ENCODE results near the gene KSR2. TPM values are rescaled to one million over a fixed set of nuclear protein-coding genes. Genes with fewer than 3 reads are reported as not detected.

Gene KSR2
- total RNA-seq, 1 donor: under 0.01 TPM

GRCh38 chr12:117461732-117462131, 507.1 kb downstream of the KSR2 start:
- H2AFZ ChIP-seq (ENCODE audit: low read length): no peak overlapping the region
- H3K27ac ChIP-seq (ENCODE audit: low read depth, low read length): no peak overlapping the region
- H3K9me3 ChIP-seq (ENCODE audit: low read depth, low read length): no peaks in the 10 kb centered on the region
- no peaks in the 10 kb centered on the region for H3K27me3 ChIP-seq (ENCODE audit: insufficient read depth, low read length)
- H3K36me3 ChIP-seq (ENCODE audit: insufficient read depth, low read length): no peaks in the 10 kb centered on the region
- H4K20me1 ChIP-seq (ENCODE audit: insufficient read depth, low read length): no peaks in the 10 kb centered on the region
- H3K4me3 ChIP-seq (ENCODE audit: insufficient read depth, low read length): no peak overlapping the region
- no peak overlapping the region for H3K4me2 ChIP-seq (ENCODE audit: insufficient read depth, low read length)
- H3K4me1 ChIP-seq (ENCODE audit: insufficient read depth, low read length): no peaks in the 10 kb centered on the region
- H3K79me2 ChIP-seq (ENCODE audit: insufficient read depth, low read length): no peaks in the 10 kb centered on the region
- DNase-seq (ENCODE audit: insufficient read length, low spot score, missing footprints): no peak
- no peak for TF ChIP-seq CTCF (IDR thresholded peaks at IDR 0.05; ENCODE audit: extremely low read depth, low read depth, low read length)

GRCh38 chr12:117459229-117459628, 509.6 kb downstream of the KSR2 start:
- no peaks in the 10 kb centered on the region for H3K4me1 ChIP-seq (ENCODE audit: insufficient read depth, low read length)

GRCh38 chr12:117457189-117457588, 511.6 kb downstream of the KSR2 start:
- Histone ChIP-seq H2AFZ (ENCODE audit: low read length) (no peak overlapping the region), H3K79me2 (ENCODE audit: insufficient read depth, low read length) (no peaks in the 10 kb centered on the region), H3K27ac (ENCODE audit: low read depth, low read length) (no peak overlapping the region), H3K9me3 (ENCODE audit: low read depth, low read length) (no peaks in the 10 kb centered on the region), H3K36me3 (ENCODE audit: insufficient read depth, low read length) (no peaks in the 10 kb centered on the region), H3K4me1 (ENCODE audit: insufficient read depth, low read length) (no peaks in the 10 kb centered on the region), H4K20me1 (ENCODE audit: insufficient read depth, low read length) (no peaks in the 10 kb centered on the region), H3K4me3 (ENCODE audit: insufficient read depth, low read length) (no peak overlapping the region), H3K4me2 (ENCODE audit: insufficient read depth, low read length) (no peak overlapping the region), H3K27me3 (ENCODE audit: insufficient read depth, low read length) (no peaks in the 10 kb centered on the region)
- no peak for TF ChIP-seq CTCF (IDR thresholded peaks at IDR 0.05; ENCODE audit: extremely low read depth, low read depth, low read length)
- DNase-seq (ENCODE audit: insufficient read length, low spot score, missing footprints): no peak

More at GRCh38 chr12:117459229-117459628, 509.6 kb downstream of the KSR2 start:
- no peaks in the 10 kb centered on the region for H4K20me1 ChIP-seq (ENCODE audit: insufficient read depth, low read length)
- H2AFZ ChIP-seq (ENCODE audit: low read length): no peak overlapping the region
- H3K36me3 ChIP-seq (ENCODE audit: insufficient read depth, low read length): no peaks in the 10 kb centered on the region
- no peak for DNase-seq (ENCODE audit: insufficient read length, low spot score, missing footprints)
- no peak overlapping the region for H3K4me3 ChIP-seq (ENCODE audit: insufficient read depth, low read length)
- no peak for TF ChIP-seq CTCF (IDR thresholded peaks at IDR 0.05; ENCODE audit: extremely low read depth, low read depth, low read length)
- no peak overlapping the region for H3K27ac ChIP-seq (ENCODE audit: low read depth, low read length)
- H3K79me2 ChIP-seq (ENCODE audit: insufficient read depth, low read length): no peaks in the 10 kb centered on the region
- no peak overlapping the region for H3K4me2 ChIP-seq (ENCODE audit: insufficient read depth, low read length)
- no peaks in the 10 kb centered on the region for H3K27me3 ChIP-seq (ENCODE audit: insufficient read depth, low read length)
- H3K9me3 ChIP-seq (ENCODE audit: low read depth, low read length): no peaks in the 10 kb centered on the region

GRCh38 chr12:117456076-117456475, 512.7 kb downstream of the KSR2 start:
- no peak for TF ChIP-seq CTCF (IDR thresholded peaks at IDR 0.05; ENCODE audit: extremely low read depth, low read depth, low read length)

More at GRCh38 chr12:117456076-117456475, 512.7 kb downstream of the KSR2 start:
- H3K27ac ChIP-seq (ENCODE audit: low read depth, low read length): no peak overlapping the region
- H4K20me1 ChIP-seq (ENCODE audit: insufficient read depth, low read length): no peaks in the 10 kb centered on the region
- H3K36me3 ChIP-seq (ENCODE audit: insufficient read depth, low read length): no peaks in the 10 kb centered on the region
- DNase-seq (ENCODE audit: insufficient read length, low spot score, missing footprints): no peak
- H3K27me3 ChIP-seq (ENCODE audit: insufficient read depth, low read length): no peaks in the 10 kb centered on the region
- H3K4me2 ChIP-seq (ENCODE audit: insufficient read depth, low read length): no peak overlapping the region
- H3K79me2 ChIP-seq (ENCODE audit: insufficient read depth, low read length): no peaks in the 10 kb centered on the region
- no peak overlapping the region for H2AFZ ChIP-seq (ENCODE audit: low read length)
- no peaks in the 10 kb centered on the region for H3K9me3 ChIP-seq (ENCODE audit: low read depth, low read length)
- H3K4me1 ChIP-seq (ENCODE audit: insufficient read depth, low read length): no peaks in the 10 kb centered on the region
- H3K4me3 ChIP-seq (ENCODE audit: insufficient read depth, low read length): no peak overlapping the region

Data from osteoblast (primary cell).